Measurements from ENCODE around the gene SMCO1.
"Not testable (repeated sequence)": the region's sequence is repeated elsewhere in the genome, so short reads cannot be mapped to it uniquely, and the experiment has no call there.

Gene SMCO1

DNA sequence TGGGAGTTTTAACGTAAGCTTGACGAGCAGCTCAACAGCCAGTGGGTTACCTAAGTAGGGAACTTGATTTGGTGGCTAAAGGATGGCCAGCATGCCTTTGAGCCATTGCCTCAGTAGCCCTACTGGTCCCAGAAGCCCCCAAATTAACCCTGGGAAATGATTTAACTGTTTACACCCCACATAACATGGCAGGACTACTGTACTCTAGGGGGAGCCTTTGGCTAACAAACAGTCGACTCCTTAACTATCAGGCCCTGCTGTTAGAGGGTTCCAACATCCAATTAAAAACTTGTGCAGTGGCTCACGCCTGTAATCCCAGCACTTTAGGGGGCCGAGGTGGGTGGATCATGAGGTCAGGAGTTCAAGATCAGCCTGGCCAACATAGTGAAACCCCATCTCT, 9.4 kb upstream of the SMCO1 start:
- H3K9me3 ChIP-seq (ENCODE audit: control insufficient read depth, low read length): peaks cover 4% of the 10 kb centered on the region
- no peaks in the 10 kb centered on the region for H3K36me3 ChIP-seq (ENCODE audit: control insufficient read depth, insufficient read depth, low read length)
- 68 to 72% methylated on average over 5 of the region's 5 CpGs for WGBS, 2 experiments
- H3K27me3 ChIP-seq (ENCODE audit: control insufficient read depth, insufficient read depth, low read length, poor library complexity, severe bottlenecking): peaks cover 4% of the 10 kb centered on the region
- no peak overlapping the region for H3K27ac ChIP-seq (ENCODE audit: insufficient read depth, low read depth, low read length, poor library complexity, severe bottlenecking)
- H3K4me1 ChIP-seq (ENCODE audit: control insufficient read depth, insufficient read depth, low read length): no peaks in the 10 kb centered on the region
- H3K4me3 ChIP-seq (ENCODE audit: insufficient read depth, low read depth, low read length): no peak overlapping the region

DNA sequence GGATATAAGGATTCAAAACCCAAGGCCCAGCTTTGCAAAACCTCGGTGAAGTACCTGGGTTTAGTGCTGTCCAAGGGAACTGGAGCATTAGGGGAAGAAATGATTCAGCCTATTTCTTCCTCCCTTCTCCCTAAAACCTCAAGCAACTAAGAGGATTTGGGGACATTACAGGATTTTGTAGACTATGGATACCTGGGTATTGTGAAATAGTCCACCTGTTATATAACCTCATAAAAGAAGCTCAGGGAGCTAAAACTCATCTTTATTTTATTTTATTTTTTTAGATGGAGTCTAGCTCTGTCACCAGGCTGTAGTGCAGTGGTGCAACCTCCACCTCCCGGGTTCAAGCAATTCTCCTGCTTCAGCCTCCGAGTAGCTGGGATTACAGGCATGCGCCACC, 8.7 kb upstream of the SMCO1 start:
- Histone ChIP-seq H3K4me1 (ENCODE audit: control insufficient read depth, insufficient read depth, low read length) (no peaks in the 10 kb centered on the region), H3K36me3 (ENCODE audit: control insufficient read depth, insufficient read depth, low read length) (no peaks in the 10 kb centered on the region), H3K27ac (ENCODE audit: insufficient read depth, low read depth, low read length, poor library complexity, severe bottlenecking) (no peak overlapping the region), H3K27me3 (ENCODE audit: control insufficient read depth, insufficient read depth, low read length, poor library complexity, severe bottlenecking) (peaks cover 4% of the 10 kb centered on the region), H3K4me3 (ENCODE audit: insufficient read depth, low read depth, low read length) (no peak overlapping the region), H3K9me3 (ENCODE audit: control insufficient read depth, low read length) (peaks cover 4% of the 10 kb centered on the region)
- 94 to 96% methylated on average over 4 of the region's 4 CpGs for WGBS, 2 experiments

DNA sequence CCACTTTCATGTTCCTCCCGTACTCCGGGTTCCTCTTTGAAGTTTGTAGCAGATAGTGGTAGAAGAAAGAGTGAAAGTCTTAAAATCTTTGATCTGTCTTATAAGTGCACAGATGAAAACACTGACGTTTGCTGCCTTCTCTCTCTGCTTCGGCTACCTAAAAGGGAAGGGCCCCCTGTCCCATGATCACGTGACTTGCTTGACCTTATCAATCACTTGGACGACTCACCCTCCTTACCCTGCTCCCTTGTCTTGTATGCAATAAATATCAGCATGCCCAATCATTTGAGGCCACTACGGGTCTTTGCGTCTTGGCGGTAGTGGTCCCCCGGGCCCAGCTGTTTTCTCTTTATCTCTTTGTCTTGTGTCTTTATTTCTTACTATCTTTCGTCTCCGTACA, 6.1 kb upstream of the SMCO1 start:
- 85 to 86% methylated on average over 12 of the region's 12 CpGs for WGBS, 2 experiments
- not testable (repeated sequence) for H3K9me3 ChIP-seq (ENCODE audit: control insufficient read depth, low read length); H3K4me3 ChIP-seq (ENCODE audit: insufficient read depth, low read depth, low read length); H3K4me1 ChIP-seq (ENCODE audit: control insufficient read depth, insufficient read depth, low read length); H3K27ac ChIP-seq (ENCODE audit: insufficient read depth, low read depth, low read length, poor library complexity, severe bottlenecking); H3K36me3 ChIP-seq (ENCODE audit: control insufficient read depth, insufficient read depth, low read length); H3K27me3 ChIP-seq (ENCODE audit: control insufficient read depth, insufficient read depth, low read length, poor library complexity, severe bottlenecking)

DNA sequence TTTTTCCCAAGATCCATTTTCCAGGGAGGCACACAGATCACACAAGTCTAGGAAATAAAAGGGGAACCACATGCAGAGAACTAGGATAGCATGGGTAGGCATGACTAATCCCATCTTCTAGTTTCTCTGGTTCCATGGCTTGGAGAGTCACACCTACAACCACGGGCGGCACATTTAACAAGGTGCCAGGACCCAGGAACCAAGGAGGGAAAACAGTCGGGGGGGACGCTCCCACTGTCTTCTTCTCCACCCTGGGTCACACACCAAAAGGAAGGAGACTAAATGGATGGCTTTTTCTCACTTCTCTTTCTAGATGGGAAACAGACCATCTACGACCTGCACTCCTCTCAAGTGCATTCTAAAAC, 4.6 kb upstream of the SMCO1 start:
- 85 to 88% methylated on average over 5 of the region's 5 CpGs for WGBS, 2 experiments
- no peak overlapping the region for H3K4me3 ChIP-seq (ENCODE audit: insufficient read depth, low read depth, low read length)
- no peaks in the 10 kb centered on the region for H3K36me3 ChIP-seq (ENCODE audit: control insufficient read depth, insufficient read depth, low read length)
- no peaks in the 10 kb centered on the region for H3K4me1 ChIP-seq (ENCODE audit: control insufficient read depth, insufficient read depth, low read length)
- H3K9me3 ChIP-seq (ENCODE audit: control insufficient read depth, low read length): peaks cover 4% of the 10 kb centered on the region
- H3K27ac ChIP-seq (ENCODE audit: insufficient read depth, low read depth, low read length, poor library complexity, severe bottlenecking): no peak overlapping the region
- H3K27me3 ChIP-seq (ENCODE audit: control insufficient read depth, insufficient read depth, low read length, poor library complexity, severe bottlenecking): no peaks in the 10 kb centered on the region

- 64 to 65% methylated on average over 12 of the region's 12 CpGs for WGBS, 2 experiments
Observed at GRCh38 chr3:196518966-196519717, 4.0 kb upstream of the SMCO1 start.

DNA sequence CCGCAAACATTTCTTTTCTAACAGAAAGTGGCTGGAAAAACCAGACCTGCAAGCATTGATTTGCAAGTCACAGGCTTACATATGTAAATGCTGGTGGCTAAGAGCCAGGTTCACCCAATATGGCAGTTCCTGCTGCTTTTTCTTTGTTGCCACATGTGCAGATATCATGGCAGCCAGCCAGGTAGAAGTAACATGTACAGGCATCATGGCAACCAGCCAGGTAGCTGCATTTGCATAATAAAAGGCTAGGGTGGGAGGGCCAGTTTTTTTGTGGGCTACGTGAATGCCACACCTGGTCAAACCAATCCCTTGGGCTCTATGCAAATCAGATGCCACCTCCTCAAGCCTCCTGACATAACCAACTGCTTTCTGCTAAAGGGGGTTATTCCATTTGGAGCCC, 2.8 kb upstream of the SMCO1 start:
- Histone ChIP-seq H3K27ac (ENCODE audit: insufficient read depth, low read depth, low read length, poor library complexity, severe bottlenecking) (no peak overlapping the region), H3K9me3 (ENCODE audit: control insufficient read depth, low read length) (peaks cover 4% of the 10 kb centered on the region), H3K36me3 (ENCODE audit: control insufficient read depth, insufficient read depth, low read length) (no peaks in the 10 kb centered on the region), H3K27me3 (ENCODE audit: control insufficient read depth, insufficient read depth, low read length, poor library complexity, severe bottlenecking) (no peaks in the 10 kb centered on the region), H3K4me1 (ENCODE audit: control insufficient read depth, insufficient read depth, low read length) (no peaks in the 10 kb centered on the region), H3K4me3 (ENCODE audit: insufficient read depth, low read depth, low read length) (no peak overlapping the region)
- WGBS, 2 experiments: 78 to 88% methylated on average over 2 of the region's 2 CpGs

More at GRCh38 chr3:196518966-196519717, 4.0 kb upstream of the SMCO1 start:
- Histone ChIP-seq H3K27ac (ENCODE audit: insufficient read depth, low read depth, low read length, poor library complexity, severe bottlenecking) (no peak overlapping the region), H3K4me1 (ENCODE audit: control insufficient read depth, insufficient read depth, low read length) (no peaks in the 10 kb centered on the region), H3K9me3 (ENCODE audit: control insufficient read depth, low read length) (peaks cover 4% of the 10 kb centered on the region), H3K27me3 (ENCODE audit: control insufficient read depth, insufficient read depth, low read length, poor library complexity, severe bottlenecking) (no peaks in the 10 kb centered on the region), H3K4me3 (ENCODE audit: insufficient read depth, low read depth, low read length) (no peak overlapping the region), H3K36me3 (ENCODE audit: control insufficient read depth, insufficient read depth, low read length) (no peaks in the 10 kb centered on the region)

GRCh38 chr3:196517162-196517800, 2.1 kb upstream of the SMCO1 start:
- Histone ChIP-seq H3K9me3 (ENCODE audit: control insufficient read depth, low read length) (peaks cover 4% of the 10 kb centered on the region), H3K27ac (ENCODE audit: insufficient read depth, low read depth, low read length, poor library complexity, severe bottlenecking) (no peak overlapping the region), H3K36me3 (ENCODE audit: control insufficient read depth, insufficient read depth, low read length) (no peaks in the 10 kb centered on the region), H3K4me1 (ENCODE audit: control insufficient read depth, insufficient read depth, low read length) (no peaks in the 10 kb centered on the region), H3K27me3 (ENCODE audit: control insufficient read depth, insufficient read depth, low read length, poor library complexity, severe bottlenecking) (no peaks in the 10 kb centered on the region), H3K4me3 (ENCODE audit: insufficient read depth, low read depth, low read length) (no peak overlapping the region)
- 95% methylated on average over 2 of the region's 2 CpGs; no CpG with 5 or more reads in 1 of the 2 experiments for WGBS, 2 experiments

DNA sequence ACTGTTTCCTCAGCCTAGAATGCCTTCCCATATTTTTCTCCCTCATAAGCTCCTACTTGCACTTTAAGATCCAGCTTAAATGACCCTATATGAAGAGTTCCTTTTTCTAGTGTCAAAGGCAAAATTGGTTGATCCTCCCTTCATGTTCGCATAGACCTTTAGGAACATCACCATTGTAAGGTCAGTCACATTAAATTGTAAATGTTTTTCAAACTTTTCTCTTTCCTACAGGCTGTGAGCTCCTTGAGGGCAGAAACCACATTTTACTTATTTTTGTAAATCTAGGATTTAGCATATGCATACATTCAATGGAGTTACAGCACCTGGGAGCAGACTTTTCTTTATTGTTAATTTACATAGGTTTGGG, 813 bp downstream of the SMCO1 start:
- no peaks in the 10 kb centered on the region for H3K9me3 ChIP-seq (ENCODE audit: control insufficient read depth, low read length)
- no peak overlapping the region for H3K4me3 ChIP-seq (ENCODE audit: insufficient read depth, low read depth, low read length)
- WGBS, 2 experiments: 86 to 100% methylated on average over 1 of the region's 1 CpG

GRCh38 chr3:196513697-196514349, 1.3 kb downstream of the SMCO1 start:
- 91 to 93% methylated on average over 8 of the region's 8 CpGs for WGBS, 2 experiments
- Histone ChIP-seq H3K9me3 (ENCODE audit: control insufficient read depth, low read length) (no peaks in the 10 kb centered on the region), H3K4me1 (ENCODE audit: control insufficient read depth, insufficient read depth, low read length) (no peaks in the 10 kb centered on the region), H3K36me3 (ENCODE audit: control insufficient read depth, insufficient read depth, low read length) (no peaks in the 10 kb centered on the region), H3K4me3 (ENCODE audit: insufficient read depth, low read depth, low read length) (no peak overlapping the region), H3K27me3 (ENCODE audit: control insufficient read depth, insufficient read depth, low read length, poor library complexity, severe bottlenecking) (no peaks in the 10 kb centered on the region), H3K27ac (ENCODE audit: insufficient read depth, low read depth, low read length, poor library complexity, severe bottlenecking) (no peak overlapping the region)

More for the DNA sequence above, 813 bp downstream of the SMCO1 start:
- no peaks in the 10 kb centered on the region for H3K4me1 ChIP-seq (ENCODE audit: control insufficient read depth, insufficient read depth, low read length)
- H3K27ac ChIP-seq (ENCODE audit: insufficient read depth, low read depth, low read length, poor library complexity, severe bottlenecking): no peak overlapping the region
- H3K27me3 ChIP-seq (ENCODE audit: control insufficient read depth, insufficient read depth, low read length, poor library complexity, severe bottlenecking): no peaks in the 10 kb centered on the region
- H3K36me3 ChIP-seq (ENCODE audit: control insufficient read depth, insufficient read depth, low read length): no peaks in the 10 kb centered on the region

DNA sequence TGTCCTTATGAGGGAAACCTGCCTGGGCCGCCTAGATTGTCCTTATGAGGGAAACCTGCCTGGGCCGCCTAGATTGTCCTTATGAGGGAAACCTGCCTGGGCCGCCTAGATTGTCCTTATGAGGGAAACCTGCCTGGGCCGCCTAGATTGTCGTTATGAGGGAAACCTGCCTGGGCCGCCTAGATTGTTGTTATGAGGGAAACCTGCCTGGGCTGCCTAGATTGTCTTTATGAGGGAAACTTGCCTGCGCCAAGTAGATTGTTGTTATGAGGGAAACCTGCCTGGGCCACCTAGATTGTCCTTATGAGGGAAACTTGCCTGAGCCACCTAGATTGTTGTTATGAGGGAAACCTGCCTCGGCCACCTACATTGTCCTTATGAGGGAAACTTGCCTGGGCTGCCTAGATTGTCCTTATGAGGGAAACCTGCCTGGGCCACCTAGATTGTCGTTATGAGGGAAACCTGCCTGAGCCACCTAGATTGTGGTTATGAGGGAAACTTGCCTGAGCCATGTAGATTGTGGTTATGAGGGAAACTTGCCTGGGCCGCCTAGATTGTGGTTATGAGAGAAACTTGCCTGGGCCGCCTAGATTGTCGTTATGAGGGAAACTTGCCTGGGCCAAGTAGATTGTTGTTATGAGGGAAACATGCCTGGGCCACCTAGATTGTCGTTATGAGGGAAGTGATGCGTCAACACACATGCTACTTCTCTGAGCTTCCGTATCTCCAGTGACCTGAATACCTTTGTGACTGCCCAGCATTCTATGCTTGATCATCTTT, 3.3 kb downstream of the SMCO1 start:
- 90 to 92% methylated on average over 14 of the region's 15 CpGs for WGBS, 2 experiments
- not testable (repeated sequence) for H3K27me3 ChIP-seq (ENCODE audit: control insufficient read depth, insufficient read depth, low read length, poor library complexity, severe bottlenecking); H3K4me3 ChIP-seq (ENCODE audit: insufficient read depth, low read depth, low read length); H3K4me1 ChIP-seq (ENCODE audit: control insufficient read depth, insufficient read depth, low read length); H3K27ac ChIP-seq (ENCODE audit: insufficient read depth, low read depth, low read length, poor library complexity, severe bottlenecking); H3K36me3 ChIP-seq (ENCODE audit: control insufficient read depth, insufficient read depth, low read length); H3K9me3 ChIP-seq (ENCODE audit: control insufficient read depth, low read length)

Measured in ectodermal cell (in vitro differentiated cells).